Thyroid gland (tissue), 4 donors: ENCODE results near the gene ANXA3. TPM values are rescaled to one million over a fixed set of nuclear protein-coding genes. Genes with fewer than 3 reads are reported as not detected.

Source experiments
- DNase-seq, 2 donors: peaks; one replicate each; pipeline ENCODE4 v3.0.0-alpha.2; 2019
- H3K27ac ChIP-seq, 3 donors: fragments of 200-600 bp; sonication (generic); 1 replicate in 2 of 3; 2 replicates in 1 of 3; pipeline ENCODE4 v1.5.1; 2016 to 2019; ENCODE audit warnings: mild to moderate bottlenecking in 1 of 3, moderate library complexity in 1 of 3
- H3K27me3 ChIP-seq: fragments of 200-600 bp; sonication (generic); one replicate; pipeline ENCODE4 v1.5.1; 2019
- H3K36me3 ChIP-seq, 2 donors: fragments of 200-600 bp; sonication (generic); one replicate each; pipeline ENCODE4 v1.5.1; 2016 to 2019
- H3K4me1 ChIP-seq, 2 donors: fragments of 200-600 bp; sonication (generic); one replicate each; pipeline ENCODE4 v1.5.1; 2017 to 2019
- H3K4me3 ChIP-seq, 3 donors: fragments of 200-600 bp; sonication (generic); replicated peaks in 1 of 3; 1 replicate in 2 of 3; 2 replicates in 1 of 3; pipeline ENCODE4 v1.5.1; 2016; ENCODE audit warnings: mild to moderate bottlenecking in 1 of 3
- H3K9me3 ChIP-seq: fragments of 200-600 bp; sonication (generic); one replicate; pipeline ENCODE4 v1.5.1; 2017
- CTCF ChIP-seq, 6 experiments: fragments of 200-600 bp in 3 of 6; fragments of 450-650 bp in 3 of 6; sonication (generic) in 3 of 6; IDR thresholded peaks; one replicate each; pipeline ENCODE4 v1.5.1; 2016 to 2019; ENCODE audit warnings: antibody characterized with exemption in 6 of 6, mild to moderate bottlenecking in 2 of 6, inconsistent platforms in 1 of 6, moderate library complexity in 1 of 6
- POLR2A ChIP-seq, 2 donors: fragments of 450-650 bp; IDR thresholded peaks; one replicate each; pipeline ENCODE4 v1.6.1; 2017; ENCODE audit warnings: antibody characterized with exemption in 2 of 2, mild to moderate bottlenecking in 2 of 2, moderate library complexity in 1 of 2
- WGBS, 2 donors: methylation state at CpG; one replicate each; pipeline ENCODE4 v1.1.5; 2017; 5-methylcytosine and 5-hydroxymethylcytosine counted together
- intact Hi-C: fragments of 100-400 bp; cut with DNase I; formaldehyde crosslinking; loops from one replicate; pipeline ENCODE4 v1.15.1; 2023
- total RNA-seq, 4 donors: library from RNA; depleted of rRNA; stranded (reverse); fragments of >200 nt; gene quantifications; one replicate each; pipeline ENCODE4 v1.2.3, GENCODE V29; 2016

The ANXA3 gene
- total RNA-seq, 4 donors from 2014 or later: 98.7 to 213 (median 156) TPM

- TF ChIP-seq POLR2A (IDR thresholded peaks at IDR 0.05): no peak
- TF ChIP-seq CTCF (IDR thresholded peaks at IDR 0.05): no peak
- H3K27me3 ChIP-seq: no peaks in the 10 kb centered on the region
- peaks cover 5 to 11% of the 10 kb centered on the region in 2 donors for H3K36me3 ChIP-seq
- intact Hi-C loops: loop anchor here (5.0 kb wide), 1 partner anchor 256 kb away; no protein-coding TSS in a partner anchor
- H3K4me3 ChIP-seq: no peak overlapping the region
- H3K4me1 ChIP-seq: no peaks in the 10 kb centered on the region
- no peak for DNase-seq
- WGBS, 2 donors: 88 to 93% methylated on average over 2 of the region's 2 CpGs
- H3K9me3 ChIP-seq: no peaks in the 10 kb centered on the region
- H3K27ac ChIP-seq: no peak overlapping the region
These were observed 59.6 kb downstream of the ANXA3 start for GRCh38 chr4:78611215-78611558.

- 64 to 65% methylated on average over 3 of the region's 3 CpGs for WGBS, 2 donors
- Histone ChIP-seq H3K27ac (no peak overlapping the region), H3K9me3 (no peaks in the 10 kb centered on the region), H3K36me3 (peaks cover 0 to 6% of the 10 kb centered on the region in 2 donors), H3K4me3 (no peak overlapping the region), H3K4me1 (no peaks in the 10 kb centered on the region), H3K27me3 (no peaks in the 10 kb centered on the region)
- TF ChIP-seq CTCF (IDR thresholded peaks at IDR 0.05): peak; percentile 29 to 81 (median 63)
- TF ChIP-seq POLR2A (IDR thresholded peaks at IDR 0.05): no peak
- intact Hi-C loops: loop anchor here (5.0 kb wide), 1 partner anchor 255 kb away; no protein-coding TSS in a partner anchor
- DNase-seq: peak; percentile 41 to 44
These were observed 61.0 kb downstream of the ANXA3 start for GRCh38 chr4:78612398-78613178.

- Histone ChIP-seq H3K36me3 (peaks cover 0 to 6% of the 10 kb centered on the region in 2 donors), H3K4me1 (no peaks in the 10 kb centered on the region), H3K4me3 (no peak overlapping the region), H3K27ac (no peak overlapping the region), H3K9me3 (no peaks in the 10 kb centered on the region), H3K27me3 (no peaks in the 10 kb centered on the region)
- TF ChIP-seq CTCF (IDR thresholded peaks at IDR 0.05) (no peak), POLR2A (IDR thresholded peaks at IDR 0.05) (no peak)
- 70 to 74% methylated on average over 7 of the region's 7 CpGs for WGBS, 2 donors
- DNase-seq: no peak
- intact Hi-C loops: loop anchor here (5.0 kb wide), 1 partner anchor 254 kb away; no protein-coding TSS in a partner anchor
These were observed 62.2 kb downstream of the ANXA3 start for GRCh38 chr4:78613522-78614321.

GRCh38 chr4:78616046-78616498 lies 64.5 kb downstream of the ANXA3 start:
- WGBS, 2 donors: 76 to 88% methylated on average over 7 of the region's 7 CpGs
- TF ChIP-seq POLR2A (IDR thresholded peaks at IDR 0.05) (no peak), CTCF (IDR thresholded peaks at IDR 0.05) (no peak)
- no peak overlapping the region for H3K4me3 ChIP-seq
- H3K9me3 ChIP-seq: no peaks in the 10 kb centered on the region
- H3K36me3 ChIP-seq: no peaks in the 10 kb centered on the region
- no peak for DNase-seq
- no peak overlapping the region for H3K27ac ChIP-seq
- intact Hi-C loops: loop anchor here (5.0 kb wide), 1 partner anchor 161 kb away; the partner anchor contains the start of gene BMP2K
- no peaks in the 10 kb centered on the region for H3K27me3 ChIP-seq
- no peaks in the 10 kb centered on the region for H3K4me1 ChIP-seq
